GM21367 (cell line): ENCODE data around the gene CCDC182.

Experiments
- ATAC-seq: cut with Tn5 transposase; IDR thresholded peaks from one replicate; pipeline ENCODE4 v1.9.1; 2021; ENCODE audit not compliant: unreplicated experiment

Gene CCDC182

DNA sequence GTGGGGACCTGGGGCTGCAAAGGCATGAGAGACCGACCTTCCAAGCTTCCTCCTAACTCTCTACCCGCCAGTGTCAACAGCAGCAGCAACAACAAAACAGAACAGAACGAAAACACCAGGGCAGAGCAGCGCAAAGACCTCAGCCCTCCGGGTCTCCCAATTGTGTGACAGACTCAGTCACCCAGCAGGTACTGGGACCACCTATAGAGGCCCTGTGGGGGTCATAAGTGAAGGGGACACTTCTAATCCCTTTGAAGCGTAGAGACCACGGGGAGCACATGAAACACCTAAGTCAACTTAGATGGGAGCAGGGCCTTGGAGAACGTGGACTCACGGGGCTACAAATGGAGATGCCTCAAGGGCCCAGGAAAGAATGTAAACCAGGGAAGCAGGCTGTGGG lies 12.6 kb upstream of the CCDC182 start:
- no peak for ATAC-seq

DNA sequence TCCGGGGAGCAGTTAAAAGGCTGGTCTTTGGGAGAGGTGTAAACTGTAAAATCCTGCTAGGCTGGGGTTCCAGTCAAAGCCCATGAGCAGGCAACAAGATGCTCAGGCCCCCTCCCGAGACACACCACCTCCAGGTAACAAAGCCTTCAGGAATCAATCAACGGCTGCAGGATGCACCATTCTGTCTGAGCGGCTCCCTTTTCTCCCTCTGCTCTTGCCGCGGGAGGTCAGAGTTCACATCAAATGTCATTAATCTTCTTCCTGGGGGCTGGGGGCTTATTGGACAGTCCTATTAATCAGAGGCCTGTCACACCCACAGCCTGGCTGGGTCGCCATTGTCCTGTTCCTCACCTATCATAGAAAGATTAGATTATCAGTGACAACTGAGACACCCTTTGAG lies 11.9 kb upstream of the CCDC182 start:
- no peak for ATAC-seq

DNA sequence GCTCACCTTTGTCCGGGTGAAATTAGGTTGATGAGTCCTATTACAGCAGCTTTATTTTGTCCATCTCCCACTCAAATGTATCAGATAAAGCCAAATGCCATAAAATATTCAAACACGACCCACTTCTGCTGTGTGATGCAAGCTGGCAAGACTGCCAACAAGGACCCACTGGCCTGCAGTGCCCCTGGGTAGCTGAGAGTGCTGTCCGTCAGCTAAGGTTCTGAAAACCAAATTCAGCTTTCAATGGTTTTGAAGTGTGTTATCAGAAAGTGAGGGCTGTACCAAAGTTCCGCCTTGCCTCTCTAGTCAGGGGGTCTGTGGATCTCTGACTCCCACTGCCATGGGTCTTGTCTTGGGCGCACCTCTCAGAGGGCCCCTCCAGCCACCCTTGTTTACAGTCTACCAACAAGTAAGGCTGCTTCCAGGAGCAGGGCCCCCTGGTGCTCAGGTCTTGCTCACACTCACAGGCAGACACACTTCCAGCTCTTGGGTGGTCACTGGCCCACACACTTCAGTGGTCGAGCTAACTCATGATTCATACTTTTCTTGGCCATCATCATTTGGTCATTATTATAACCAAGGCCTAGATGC lies 10.5 kb upstream of the CCDC182 start:
- ATAC-seq: no peak

DNA sequence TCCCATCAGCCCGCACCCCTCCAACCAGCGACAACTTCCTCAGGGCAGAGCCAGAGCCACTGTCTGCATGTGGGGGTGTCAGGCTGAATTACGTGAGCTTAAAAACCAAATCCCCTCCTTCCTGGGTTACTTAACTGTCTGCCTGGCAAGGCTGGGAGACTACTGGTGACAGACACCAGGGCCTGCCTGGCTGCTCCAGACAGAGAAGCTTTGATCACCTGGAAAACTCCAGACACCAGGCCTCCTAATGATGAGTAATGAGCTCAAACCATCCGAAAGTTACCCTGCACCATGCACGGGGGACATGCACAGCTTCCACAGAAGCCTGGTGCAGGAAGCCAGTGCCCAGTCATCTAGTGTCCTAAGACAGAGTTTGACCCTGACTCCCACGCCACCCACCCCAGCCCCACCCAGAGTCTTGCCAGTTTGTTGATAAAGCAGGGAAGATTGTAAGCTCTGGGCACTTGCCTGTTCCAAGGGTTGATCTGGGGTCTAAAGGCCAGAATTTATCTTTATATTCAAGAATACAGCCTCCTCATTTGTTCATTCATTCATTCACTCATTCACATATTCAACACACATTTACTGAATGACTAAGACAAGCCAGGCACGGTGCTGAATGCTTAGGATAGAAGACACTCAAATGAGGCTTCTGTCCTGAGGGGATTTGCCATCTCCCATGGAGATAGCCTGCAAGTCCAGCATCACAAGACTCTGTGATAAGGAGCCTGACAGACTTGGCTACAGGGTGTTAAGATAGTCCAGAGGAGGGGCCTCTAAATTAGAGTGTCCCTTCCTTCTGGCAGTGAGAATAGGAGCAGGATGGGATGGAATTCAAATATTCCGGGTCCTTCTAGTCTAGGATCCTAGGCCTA lies 7.2 kb upstream of the CCDC182 start:
- no peak for ATAC-seq

DNA sequence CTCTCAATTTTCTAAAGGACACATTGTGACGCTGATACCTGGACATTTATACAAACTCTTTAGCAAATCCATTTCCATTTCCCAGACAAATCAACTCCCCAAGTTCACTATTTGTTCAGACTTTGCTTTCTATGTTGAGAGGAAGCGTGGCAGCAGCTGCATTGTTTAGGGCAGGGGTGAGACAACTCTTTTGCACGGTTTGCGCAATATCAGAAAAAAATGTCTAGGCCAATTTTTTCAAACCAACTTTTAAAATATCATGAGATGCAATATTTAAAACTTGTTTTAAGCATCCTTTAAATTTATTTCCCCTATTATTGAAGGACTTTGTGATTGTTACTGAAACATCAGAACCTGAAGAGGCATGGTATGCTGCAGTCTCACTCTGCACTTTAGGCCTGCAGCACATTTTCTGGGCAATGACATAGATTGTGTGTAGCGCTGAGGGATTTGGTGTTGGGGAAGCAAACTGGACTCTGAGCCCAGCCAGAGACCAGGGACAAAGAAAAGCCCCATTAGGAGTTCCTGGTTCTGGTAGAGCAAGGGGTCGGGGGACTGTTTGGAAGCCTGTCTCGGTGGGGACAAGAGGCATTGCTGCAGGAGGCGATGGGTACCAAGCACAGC lies 6.4 kb upstream of the CCDC182 start:
- no peak for ATAC-seq

DNA sequence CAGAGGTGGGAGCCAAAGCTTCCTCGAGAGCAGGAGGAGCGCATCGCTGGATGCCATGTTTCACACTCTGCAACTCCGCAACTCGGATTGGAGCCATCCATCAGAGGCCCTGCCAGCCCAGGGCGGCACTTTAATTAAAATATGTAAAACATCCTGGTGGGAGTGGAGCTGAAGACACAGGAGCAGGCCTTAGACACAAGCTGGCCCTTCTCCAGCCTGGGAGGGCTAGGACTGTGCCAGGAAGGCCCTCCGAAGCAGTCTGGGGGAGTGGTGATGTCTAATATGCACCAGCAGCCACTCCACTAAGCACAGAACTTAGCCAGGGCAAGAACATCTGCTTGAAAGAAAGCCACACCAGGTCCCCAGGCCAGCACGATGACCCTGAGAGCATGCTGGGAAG lies 5.8 kb upstream of the CCDC182 start:
- ATAC-seq: no peak

DNA sequence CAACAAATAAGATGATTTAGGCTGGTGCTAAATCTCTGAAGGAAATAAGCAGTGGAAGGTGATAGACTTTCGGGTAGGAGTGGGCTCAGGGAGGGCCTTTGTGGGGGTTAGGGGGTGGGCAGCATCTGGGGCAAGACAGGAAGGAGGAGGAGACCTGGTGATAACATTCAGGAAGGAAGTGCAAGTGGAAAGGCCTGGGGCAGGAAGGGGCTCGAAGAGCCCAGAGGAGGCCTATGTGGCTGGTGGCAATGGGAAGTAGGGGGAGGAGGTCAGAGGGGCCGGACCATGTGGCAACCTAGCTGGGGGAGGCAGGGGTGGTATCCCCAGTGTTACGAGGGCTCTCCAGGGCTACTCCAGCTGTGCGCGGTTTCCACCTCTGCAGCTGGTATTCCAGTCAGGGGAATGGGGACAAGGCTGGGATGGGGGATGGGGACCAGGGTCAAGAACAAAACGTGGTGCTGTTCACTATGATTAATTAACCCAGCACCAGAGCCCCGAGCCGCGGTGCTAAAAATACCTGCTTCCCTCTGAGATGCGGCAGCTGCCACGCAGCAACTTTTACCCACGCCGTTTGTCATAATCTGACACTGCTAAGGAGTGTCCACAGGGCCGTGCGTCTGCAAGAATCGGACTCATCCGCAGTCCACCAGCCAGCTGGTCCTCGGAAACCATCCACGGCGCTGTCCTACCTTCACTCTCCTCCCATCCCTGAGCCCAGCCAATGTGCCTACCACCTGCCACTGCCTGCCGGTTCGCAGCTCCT lies 5.2 kb upstream of the CCDC182 start:
- no peak for ATAC-seq

DNA sequence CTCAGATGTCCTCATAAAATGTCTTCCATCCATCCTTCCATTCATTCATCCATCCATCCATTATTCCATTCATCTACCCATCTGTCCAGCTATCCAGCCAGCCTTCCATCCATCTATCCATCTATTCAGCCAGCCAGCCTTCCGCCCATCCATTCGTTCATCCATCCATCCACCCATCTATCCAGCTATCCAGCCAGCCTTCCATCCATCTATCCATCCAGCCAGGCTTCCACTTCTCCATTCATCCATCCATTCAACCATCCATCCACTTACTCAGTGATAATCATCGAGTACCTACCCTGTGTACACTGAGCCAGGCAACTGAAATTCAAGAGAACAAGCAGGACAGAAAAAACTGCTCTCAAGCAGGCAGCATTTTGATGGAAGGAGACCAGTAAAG lies 4.6 kb upstream of the CCDC182 start:
- ATAC-seq: no peak

DNA sequence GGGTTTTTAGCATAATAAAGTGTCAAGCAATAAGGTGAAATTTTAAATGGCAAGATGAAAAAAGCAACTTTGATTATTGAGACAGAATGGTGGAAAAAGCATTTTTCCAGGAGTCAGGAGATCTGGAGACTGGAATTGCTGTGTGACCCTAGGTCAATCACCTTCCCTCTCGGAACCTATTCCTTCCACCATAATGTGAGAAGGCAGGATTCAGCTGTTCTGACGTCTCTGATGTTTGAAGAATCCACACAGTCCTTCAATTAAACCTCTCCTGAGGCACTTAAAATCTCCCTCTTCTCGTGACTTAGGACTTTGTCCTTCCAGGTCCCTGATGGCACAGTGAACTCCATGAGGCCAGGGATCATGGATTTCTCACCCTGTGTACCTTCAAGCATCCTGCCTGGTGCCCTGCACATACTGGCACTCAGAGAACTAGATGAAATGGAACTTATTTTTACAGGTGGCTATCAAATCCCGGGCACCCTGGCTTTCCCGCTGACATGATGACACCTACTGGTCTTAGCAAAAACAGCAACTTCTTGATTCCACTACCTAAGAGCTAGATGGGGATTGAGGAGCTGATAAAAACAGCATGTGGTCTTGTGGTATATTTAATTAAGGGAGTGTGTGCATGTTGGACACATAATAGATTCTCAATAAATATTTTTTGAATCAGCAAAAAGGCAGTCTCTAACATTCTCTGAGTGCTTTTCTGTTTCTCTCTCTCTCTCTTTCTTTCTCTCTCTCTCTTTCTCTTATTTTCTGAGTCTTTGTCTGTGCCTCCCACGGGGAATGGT lies 2.3 kb upstream of the CCDC182 start:
- no peak for ATAC-seq

DNA sequence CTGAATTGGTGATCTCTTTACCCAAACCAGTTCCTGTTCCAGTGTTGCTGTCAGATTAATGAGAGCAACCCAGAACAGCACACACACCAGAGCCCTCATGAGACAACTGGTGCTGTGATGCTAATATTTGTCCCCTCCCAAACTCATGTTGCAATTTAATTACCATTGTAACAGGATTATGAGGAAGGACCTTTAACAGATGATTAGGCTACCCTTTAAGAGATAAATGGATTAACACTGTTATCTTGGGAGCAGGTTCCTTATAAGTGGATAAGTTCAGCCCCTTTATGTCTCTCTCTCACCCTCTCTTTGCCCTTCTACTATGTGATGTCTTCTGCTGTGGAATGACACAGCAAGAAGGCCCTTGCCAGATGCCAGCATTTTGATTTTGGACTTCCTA lies 1.1 kb upstream of the CCDC182 start:
- no peak for ATAC-seq

DNA sequence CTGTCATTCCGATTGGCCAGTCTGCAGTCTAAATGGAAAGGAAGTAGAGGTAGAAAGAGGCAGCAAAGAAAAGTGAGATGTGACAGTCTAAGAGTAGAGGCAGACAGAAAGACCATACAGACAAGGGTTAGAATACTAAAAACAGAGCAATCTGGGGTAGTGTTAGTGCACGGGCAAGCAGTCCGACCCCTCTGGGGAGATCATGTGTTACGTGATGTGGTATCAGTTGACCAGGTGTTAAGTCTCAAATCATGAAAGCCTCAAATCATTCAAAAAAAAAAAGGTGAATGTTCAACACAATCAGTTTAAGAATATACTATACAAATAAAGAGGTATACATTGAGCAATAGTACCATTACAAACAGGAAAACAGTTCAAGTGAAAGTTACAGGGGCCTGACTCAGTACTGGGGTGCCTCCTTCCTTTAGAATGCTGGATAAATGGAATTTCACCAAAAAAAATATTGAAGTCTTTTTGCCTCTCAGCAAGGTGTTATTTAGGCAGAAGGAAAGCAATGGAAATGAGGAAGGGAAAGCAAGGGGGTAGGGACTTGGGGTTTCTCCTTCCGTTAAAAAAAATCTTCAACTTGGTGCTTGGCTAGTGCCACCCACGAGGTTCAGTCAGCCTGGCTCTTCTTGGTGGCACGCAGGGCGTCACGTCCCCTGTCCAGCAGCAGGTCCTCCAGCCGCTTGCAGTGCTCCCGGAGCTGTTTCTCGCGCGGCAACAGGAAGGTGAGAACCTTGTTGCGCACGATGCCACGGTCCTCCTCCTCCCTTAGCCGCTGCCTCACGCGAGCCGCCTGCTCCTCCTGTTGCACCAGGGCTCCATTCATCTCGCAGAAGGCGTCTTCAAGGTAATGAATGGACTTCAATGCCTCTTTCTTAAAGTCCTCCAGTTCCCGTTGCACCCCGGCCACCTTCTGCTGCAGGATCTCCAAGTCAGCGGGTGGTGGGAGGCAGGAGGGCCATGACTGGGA lies 616 bp downstream of the CCDC182 start:
- no peak for ATAC-seq

DNA sequence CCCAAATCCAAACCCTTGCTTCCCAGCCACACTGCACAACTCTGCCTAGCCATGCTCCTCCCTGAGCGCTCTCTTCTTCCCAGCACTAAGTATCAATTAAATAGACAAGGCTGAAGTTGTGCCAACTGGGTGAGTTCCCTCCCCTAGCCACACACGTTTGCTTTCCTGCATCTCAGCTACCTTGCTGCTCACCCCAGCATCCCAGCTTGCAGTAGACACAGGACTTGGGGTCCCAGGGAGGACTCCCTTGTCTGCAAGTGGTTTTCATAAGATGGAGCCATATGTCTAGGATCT lies 4.9 kb downstream of the CCDC182 start:
- ATAC-seq: no peak

DNA sequence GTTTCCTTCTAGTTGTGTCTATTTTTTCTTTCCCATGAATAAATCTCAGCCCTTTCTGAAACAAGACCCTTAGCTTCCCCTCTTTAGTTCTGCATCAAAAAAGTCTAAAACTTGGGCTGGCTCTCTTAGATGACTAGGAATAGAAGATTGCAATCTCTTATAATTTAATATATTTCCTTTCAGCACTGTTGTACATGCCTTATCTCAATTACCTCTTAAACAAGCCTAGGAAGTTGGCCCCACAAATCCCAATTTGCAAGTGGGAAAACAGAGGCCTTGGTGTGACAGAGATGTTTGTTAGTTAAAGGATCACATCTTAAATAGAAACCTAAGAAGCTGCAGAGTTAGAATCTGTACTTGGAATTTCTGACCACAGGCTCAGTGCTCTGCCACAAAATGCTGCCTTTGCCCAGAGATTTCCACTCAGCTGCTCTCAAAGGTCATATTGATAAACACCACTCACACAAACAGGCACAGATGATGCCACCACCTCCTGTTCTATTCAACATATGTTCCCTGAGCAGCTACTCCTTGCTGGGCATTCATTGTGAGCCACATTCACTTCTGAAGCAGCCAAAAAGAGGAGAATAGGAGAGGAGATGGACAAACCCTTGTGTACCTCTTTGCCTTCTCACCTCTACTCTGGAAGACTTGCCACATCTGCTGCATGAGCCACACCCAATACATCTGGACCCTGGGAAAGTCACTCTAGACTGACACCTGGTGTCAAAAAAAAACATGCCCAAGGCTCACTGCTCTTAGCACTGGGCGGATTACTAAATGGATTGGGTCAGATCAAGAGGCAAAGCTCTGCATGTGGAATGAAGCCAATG lies 5.5 kb downstream of the CCDC182 start:
- no peak for ATAC-seq

DNA sequence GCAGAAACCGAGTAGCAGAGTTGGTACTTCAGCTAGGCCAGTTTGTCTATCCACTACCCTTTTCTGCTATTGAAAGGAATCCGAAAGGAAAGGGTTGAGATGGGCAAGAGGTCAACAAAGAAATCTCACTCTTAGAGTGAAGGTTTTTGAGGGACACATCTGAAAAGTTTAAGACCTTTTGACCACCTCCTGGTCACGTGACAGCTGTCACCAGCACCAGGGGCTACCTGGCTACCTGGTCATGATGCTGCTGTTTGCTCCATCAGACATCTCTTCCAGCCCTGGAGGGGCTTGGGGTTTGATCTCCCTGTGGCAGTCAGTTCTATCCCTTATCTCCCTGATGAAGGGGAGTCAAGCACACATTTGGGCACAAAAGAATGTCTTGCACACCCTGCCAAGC lies 7.6 kb downstream of the CCDC182 start:
- no peak for ATAC-seq

DNA sequence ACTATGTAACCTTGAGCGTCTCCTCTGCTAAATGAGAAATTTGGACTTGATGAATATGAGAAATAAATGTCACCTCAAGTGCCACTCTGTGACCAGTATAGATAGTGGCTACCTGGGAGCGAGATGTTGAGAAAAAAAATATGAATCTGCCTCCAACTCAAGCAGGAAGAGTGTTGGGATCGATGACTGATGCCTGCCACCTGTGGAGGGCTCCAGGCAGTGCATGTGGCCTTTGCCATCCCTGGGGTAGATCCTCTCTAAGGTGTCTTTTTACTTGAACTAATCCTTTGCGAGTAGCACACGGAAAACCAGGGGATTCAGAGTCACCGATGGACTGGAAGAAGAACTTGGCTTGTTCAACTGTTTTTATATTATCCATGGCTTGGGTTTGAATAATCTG lies 9.4 kb downstream of the CCDC182 start:
- no peak for ATAC-seq

DNA sequence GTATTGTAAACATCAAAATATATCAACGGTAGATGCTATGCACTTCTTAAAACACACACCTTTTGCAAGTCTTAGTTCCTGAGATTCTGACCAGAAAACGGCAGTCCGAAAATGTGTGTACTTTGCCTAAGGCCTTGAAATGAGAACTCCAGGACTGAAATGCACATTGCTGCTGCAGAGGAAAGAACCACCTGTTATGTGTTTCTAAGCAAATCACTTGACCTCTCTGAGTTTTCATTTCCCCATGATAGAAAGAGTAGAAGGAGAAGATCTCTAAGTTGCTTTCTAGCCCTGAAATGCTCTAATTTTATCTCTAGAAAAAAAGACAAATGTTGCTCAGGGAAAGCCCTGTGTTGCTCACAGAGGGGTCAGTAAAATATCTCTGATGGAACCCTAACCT lies 9.9 kb downstream of the CCDC182 start:
- ATAC-seq: no peak

DNA sequence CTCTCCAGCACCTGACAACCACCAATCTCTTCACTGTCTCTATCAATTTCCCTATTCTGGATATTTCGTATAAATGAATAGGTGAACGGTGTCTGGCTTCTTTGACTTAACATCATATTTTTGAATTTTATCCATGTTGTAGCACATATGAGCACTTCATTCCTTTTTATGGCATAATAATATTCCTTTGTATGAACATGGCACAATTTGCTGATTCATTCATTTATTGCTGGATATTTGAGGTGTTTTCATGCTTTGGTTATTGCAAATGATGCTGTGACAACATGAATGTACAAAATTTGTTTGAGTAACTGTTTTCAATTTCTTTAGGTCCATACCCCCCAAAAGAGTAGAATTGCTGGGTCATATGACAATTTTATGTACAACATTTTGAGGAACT lies 12.0 kb downstream of the CCDC182 start:
- no peak for ATAC-seq

DNA sequence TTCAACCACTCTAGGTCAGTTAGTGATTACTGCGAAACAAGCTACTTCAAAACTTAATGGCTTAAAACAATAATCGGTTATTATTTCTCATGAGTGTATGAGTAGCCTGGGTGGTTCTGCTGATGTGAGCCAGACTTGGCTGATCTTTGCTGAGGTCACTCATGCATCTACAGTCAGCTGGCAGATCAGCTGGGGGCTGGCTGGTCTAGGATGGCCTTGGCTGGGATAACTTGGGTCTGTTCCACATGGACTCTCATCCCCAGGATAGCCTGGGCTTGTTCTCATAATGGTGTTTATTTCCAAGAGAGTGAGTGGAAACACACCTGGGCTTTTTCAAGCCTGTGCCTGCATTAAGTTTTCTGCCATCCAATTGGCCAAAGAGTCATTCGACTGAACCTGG lies 13.0 kb downstream of the CCDC182 start:
- no peak for ATAC-seq
